OCI-LY7 (cell line): ENCODE data around the gene EPAS1. TPM values are rescaled to one million over a fixed set of nuclear protein-coding genes. Genes with fewer than 3 reads are reported as not detected.

Experiments used
- BruUV-seq: library from RNA; stranded (reverse); fragments of 400-500 nt; replicated peaks from 2 replicates; lab custom pipeline; 2021; lab: Mats Ljungman, UMichigan
- CTCF ChIA-PET: fragments of 300-600 bp; sonication (Branson Sonifier 250); formaldehyde crosslinking; loops from one replicate; lab custom pipeline; 2022; ENCODE audit warnings: antibody characterized with exemption; ENCODE audit not compliant: unreplicated experiment; lab: Charles Lee
- POLR2A ChIA-PET: fragments of 300-600 bp; sonication (Branson Sonifier 250); formaldehyde crosslinking; loops from one replicate; lab custom pipeline; 2022; ENCODE audit warnings: antibody characterized with exemption; lab: Charles Lee
- DNase-seq: peaks from one replicate; pipeline ENCODE4 v3.0.0-alpha.2; 2015; ENCODE audit warnings: low spot score
- H2AFZ ChIP-seq: fragments of 200-600 bp; sonication (generic), shearing (Covaris generic); 2 replicates; pipeline ENCODE4 v1.6.1; 2014; ENCODE audit warnings: mild to moderate bottlenecking, antibody characterized with exemption, low read length, moderate library complexity
- H3K27ac ChIP-seq: fragments of 200-600 bp; sonication (generic); 2 replicates; pipeline ENCODE4 v1.5.1; 2014; ENCODE audit warnings: mixed run types, low read depth, mild to moderate bottlenecking, moderate library complexity, low read length, inconsistent platforms; ENCODE audit not compliant: poor library complexity, severe bottlenecking
- H3K36me3 ChIP-seq: fragments of 200-600 bp; sonication (generic); 2 replicates; pipeline ENCODE4 v1.6.1; 2014; ENCODE audit warnings: mild to moderate bottlenecking, antibody characterized with exemption, low read length, moderate library complexity, mixed read lengths; ENCODE audit not compliant: insufficient read depth
- H3K4me1 ChIP-seq: fragments of 200-600 bp; sonication (generic); 2 replicates; pipeline ENCODE4 v1.5.1; 2014; ENCODE audit warnings: mild to moderate bottlenecking, low read length; ENCODE audit not compliant: insufficient read depth, poor library complexity, severe bottlenecking
- H3K4me2 ChIP-seq: fragments of 200-600 bp; sonication (generic); 2 replicates; pipeline ENCODE4 v1.6.1; 2014; ENCODE audit warnings: mild to moderate bottlenecking, low read length
- H3K4me3 ChIP-seq: fragments of 200-600 bp; sonication (generic); 2 replicates; pipeline ENCODE4 v1.5.1; 2014; ENCODE audit warnings: mild to moderate bottlenecking, low read depth, low read length; ENCODE audit not compliant: poor library complexity, severe bottlenecking
- H3K79me2 ChIP-seq: fragments of 200-600 bp; sonication (generic); 2 replicates; pipeline ENCODE4 v1.6.1; 2016; ENCODE audit warnings: low read depth, mild to moderate bottlenecking, low read length, moderate library complexity, mixed read lengths; ENCODE audit not compliant: insufficient read depth
- H3K9me2 ChIP-seq: fragments of 200-600 bp; sonication (generic); 2 replicates; pipeline ENCODE4 v1.6.1; 2016; ENCODE audit warnings: mild to moderate bottlenecking, low read length, mixed read lengths; ENCODE audit not compliant: insufficient read depth
- H3K9me3 ChIP-seq: fragments of 200-600 bp; sonication (generic); 2 replicates; pipeline ENCODE4 v1.6.1; 2014; ENCODE audit warnings: mild to moderate bottlenecking, mixed run types, low read length, mixed read lengths
- H4K20me1 ChIP-seq: fragments of 200-600 bp; sonication (generic); 2 replicates; pipeline ENCODE4 v1.6.1; 2014; ENCODE audit warnings: mild to moderate bottlenecking, antibody characterized with exemption, low read length, moderate library complexity, mixed read lengths; ENCODE audit not compliant: insufficient read depth
- CTCF ChIP-seq: fragments of 200-600 bp; sonication (generic); conservative IDR thresholded peaks from 2 replicates; pipeline ENCODE4 v1.5.1; 2014; ENCODE audit warnings: mild to moderate bottlenecking, antibody characterized with exemption, low read length, moderate library complexity, mixed read lengths
- EZH2phosphoT487 ChIP-seq: fragments of 200-600 bp; sonication (generic); IDR thresholded peaks from 2 replicates; pipeline ENCODE4 v1.6.1; 2018; ENCODE audit warnings: low read depth, borderline replicate concordance, mild to moderate bottlenecking, mixed run types, antibody characterized with exemption, low read length, moderate library complexity, mixed read lengths
- intact Hi-C: fragments of 100-400 bp; cut with micrococcal nuclease; formaldehyde crosslinking; loops from one replicate; pipeline ENCODE4 v1.10.0; 2022; ENCODE audit not compliant: unreplicated experiment
- total RNA-seq, 2 experiments: library from RNA; depleted of rRNA in 1 of 2; stranded (reverse); fragments of >200 nt in 1 of 2; shearing (Covaris generic) in 1 of 2; gene quantifications; 2 replicates each; pipeline ENCODE4 v1.2.3, GENCODE V29; 2014 to 2022

The EPAS1 gene
- total RNA-seq, 2 experiments from 2014 or later: 0.74 TPM; not detected in 1

DNA sequence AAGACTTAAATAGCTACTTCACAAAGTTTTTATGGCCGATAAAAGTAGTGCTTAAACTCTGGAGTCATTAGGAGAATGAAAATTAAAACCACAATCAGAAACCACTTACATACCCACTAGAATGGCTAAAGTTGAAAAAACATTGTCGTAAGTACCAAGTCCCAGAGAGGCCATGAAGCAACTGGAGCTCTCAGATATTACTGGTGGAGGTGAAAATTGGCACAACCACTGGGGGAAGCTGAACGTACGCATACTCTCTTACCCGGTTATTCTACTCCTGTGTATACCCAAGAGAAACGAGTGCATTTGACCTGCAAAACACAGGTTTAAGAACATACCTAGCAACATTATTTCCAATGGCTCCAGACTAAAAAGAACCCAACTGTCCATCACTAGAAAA, 105.7 kb downstream of the EPAS1 start:
- Histone ChIP-seq H3K79me2 (no peaks in the 10 kb centered on the region), H3K4me1 (no peaks in the 10 kb centered on the region), H2AFZ (no peak overlapping the region), H3K27ac (no peak overlapping the region), H4K20me1 (no peaks in the 10 kb centered on the region), H3K4me2 (no peak overlapping the region), H3K4me3 (no peak overlapping the region), H3K9me2 (no peaks in the 10 kb centered on the region), H3K36me3 (no peaks in the 10 kb centered on the region), H3K9me3 (no peaks in the 10 kb centered on the region)
- ChIA-PET POLR2A (no interaction called here), CTCF (no interaction called here)
- intact Hi-C loops: no loop called here
- DNase-seq: no peak
- no TSS peak for BruUV-seq
- no peak for TF ChIP-seq CTCF

DNA sequence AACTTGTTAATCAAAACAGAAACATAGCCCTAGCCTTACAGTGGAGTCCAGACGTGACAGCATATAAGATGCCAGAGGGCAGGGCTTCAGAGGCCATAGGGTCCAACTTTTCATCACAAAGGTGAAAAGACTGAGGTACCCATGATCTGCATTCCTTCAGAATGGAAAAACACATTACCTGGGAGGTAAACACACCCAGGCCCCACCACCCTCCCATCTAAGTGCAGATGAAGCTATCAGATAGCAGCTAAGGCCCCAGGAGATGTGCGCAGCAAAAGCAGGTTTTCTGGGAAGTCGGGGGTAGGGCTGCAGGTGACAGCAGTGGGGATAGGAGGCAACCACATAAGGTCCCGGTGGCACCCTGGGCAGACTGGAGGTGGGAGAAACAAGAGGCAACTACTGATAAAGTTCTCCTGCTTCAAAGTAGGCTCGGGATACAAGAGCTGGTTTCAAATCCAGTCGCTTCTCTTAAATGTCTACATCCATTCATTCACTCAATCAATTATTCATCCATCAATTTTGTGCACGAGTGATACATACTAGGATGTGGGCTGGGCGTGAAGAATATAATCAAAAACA, 107.1 kb downstream of the EPAS1 start:
- Histone ChIP-seq H3K36me3 (no peaks in the 10 kb centered on the region), H3K9me2 (no peaks in the 10 kb centered on the region), H3K27ac (no peak overlapping the region), H3K4me1 (no peaks in the 10 kb centered on the region), H2AFZ (no peak overlapping the region), H3K4me2 (no peak overlapping the region), H3K79me2 (no peaks in the 10 kb centered on the region), H4K20me1 (no peaks in the 10 kb centered on the region), H3K4me3 (no peak overlapping the region), H3K9me3 (no peaks in the 10 kb centered on the region)
- TF ChIP-seq EZH2phosphoT487 (no peak), CTCF (no peak)
- intact Hi-C loops: no loop called here
- POLR2A ChIA-PET: no interaction called here
- BruUV-seq: no TSS peak
- no peak for DNase-seq
- CTCF ChIA-PET: no interaction called here

DNA sequence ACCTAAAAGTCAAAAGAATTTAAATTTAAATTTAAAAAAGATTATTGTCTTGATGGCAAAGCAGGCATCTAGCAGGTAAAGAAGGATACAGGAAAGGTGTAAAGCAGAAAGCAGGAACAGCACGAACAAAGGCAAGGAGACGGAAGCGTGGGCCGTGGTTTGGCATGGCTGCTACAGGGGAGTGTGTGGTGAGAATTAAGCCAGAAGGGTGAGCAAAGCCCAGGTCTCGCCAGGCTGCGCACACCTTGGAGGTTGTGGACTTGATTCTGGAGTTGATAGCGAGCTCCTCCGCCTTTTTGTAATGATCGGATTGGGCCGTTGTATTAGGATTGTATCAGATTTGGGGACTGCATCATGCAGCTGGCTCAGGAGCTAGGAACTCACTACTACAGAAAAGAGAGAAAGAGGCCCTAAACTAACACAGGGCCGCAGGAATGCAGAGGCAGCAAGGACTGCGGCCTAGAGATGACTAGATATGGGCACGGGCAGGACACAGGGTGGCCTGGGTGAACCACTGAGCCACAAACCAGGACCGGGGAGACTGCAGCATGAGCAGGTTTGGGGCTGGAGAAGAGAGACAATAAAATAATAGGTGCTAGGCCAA, 110.7 kb downstream of the EPAS1 start:
- Histone ChIP-seq H3K36me3 (no peaks in the 10 kb centered on the region), H3K27ac (no peak overlapping the region), H3K4me2 (no peak overlapping the region), H3K79me2 (no peaks in the 10 kb centered on the region), H3K9me3 (no peaks in the 10 kb centered on the region), H4K20me1 (no peaks in the 10 kb centered on the region), H2AFZ (no peak overlapping the region), H3K9me2 (no peaks in the 10 kb centered on the region), H3K4me1 (no peaks in the 10 kb centered on the region), H3K4me3 (no peak overlapping the region)
- CTCF ChIA-PET: no interaction called here
- no peak for DNase-seq
- BruUV-seq: no TSS peak
- TF ChIP-seq CTCF (no peak), EZH2phosphoT487 (no peak)
- intact Hi-C loops: no loop called here
- POLR2A ChIA-PET: no interaction called here
